Suprapubic skin (tissue), 3 donors: ENCODE results near the gene DOC2A.

Experiments used
- CTCF ChIP-seq, 2 donors: fragments of 200-600 bp in 1 of 2; fragments of 450-650 bp in 1 of 2; sonication (generic) in 1 of 2; IDR thresholded peaks; one replicate each; pipeline ENCODE4 v1.5.1; 2016 to 2019; ENCODE audit warnings: antibody characterized with exemption in 2 of 2, mild to moderate bottlenecking in 1 of 2, moderate library complexity in 1 of 2
- POLR2AphosphoS5 ChIP-seq, 3 donors: sonication (generic); formaldehyde crosslinking; IDR thresholded peaks; one replicate each; pipeline ENCODE4 v1.6.1; 2017; ENCODE audit warnings: antibody characterized with exemption in 3 of 3

DNA sequence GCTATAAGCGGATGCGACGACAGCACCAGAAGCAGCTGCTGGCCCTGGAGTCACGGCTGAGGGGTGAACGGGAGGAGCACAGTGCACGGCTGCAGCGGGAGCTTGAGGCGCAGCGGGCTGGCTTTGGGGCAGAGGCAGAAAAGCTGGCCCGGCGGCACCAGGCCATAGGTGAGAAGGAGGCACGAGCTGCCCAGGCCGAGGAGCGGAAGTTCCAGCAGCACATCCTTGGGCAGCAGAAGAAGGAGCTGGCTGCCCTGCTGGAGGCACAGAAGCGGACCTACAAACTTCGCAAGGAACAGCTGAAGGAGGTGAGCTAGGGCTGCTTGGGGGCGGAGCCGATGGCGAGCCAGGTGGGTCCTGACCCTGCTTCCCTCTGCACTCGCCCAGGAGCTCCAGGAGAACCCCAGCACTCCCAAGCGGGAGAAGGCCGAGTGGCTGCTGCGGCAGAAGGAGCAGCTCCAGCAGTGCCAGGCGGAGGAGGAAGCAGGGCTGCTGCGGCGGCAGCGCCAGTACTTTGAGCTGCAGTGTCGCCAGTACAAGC is 25.5 kb downstream of the DOC2A start:
- no peak for TF ChIP-seq CTCF (IDR thresholded peaks at IDR 0.05)
- TF ChIP-seq POLR2AphosphoS5 (IDR thresholded peaks at IDR 0.05), result no peak
